ENCODE results near the gene CRYBG2.

CRYBG2 gene

GRCh38 chr1:26344147-26344920 is 9.6 kb downstream of the CRYBG2 start:
- Histone ChIP-seq H3K36me3 (replicated peaks; ENCODE audit: low read depth, low read length) (no peaks in the 10 kb centered on the region), H3K27ac (ENCODE audit: low read length) (no peak overlapping the region), H3K4me3 (ENCODE audit: low read length) (no peak overlapping the region), H3K79me2 (ENCODE audit: low read length) (no peaks in the 10 kb centered on the region), H3K4me2 (ENCODE audit: low read length) (no peak overlapping the region), H4K20me1 (ENCODE audit: insufficient read depth, low read length) (no peaks in the 10 kb centered on the region), H3K27me3 (ENCODE audit: low read depth, low read length) (0 out of 2 replicates have a peak, but pooled peaks cover 5% of the 10 kb centered on the region), H2AFZ (ENCODE audit: low read depth, low read length) (no peak overlapping the region), H3K4me1 (ENCODE audit: low read length) (no peaks in the 10 kb centered on the region), H3K9me3 (ENCODE audit: insufficient read depth, low read length) (no peaks in the 10 kb centered on the region), H3K9ac (ENCODE audit: low read length) (no peak overlapping the region)
- no peak for TF ChIP-seq CTCF (IDR thresholded peaks at IDR 0.05; ENCODE audit: low read depth, low read length)
- TF ChIP-seq EZH2phosphoT487 (IDR thresholded peaks at IDR 0.05; ENCODE audit: low read depth): no peak

GRCh38 chr1:26340047-26340481 is 13.9 kb downstream of the CRYBG2 start:
- peaks cover 3% of the 10 kb centered on the region; the same call in 1 of the 2 replicates for H3K4me1 ChIP-seq (ENCODE audit: low read length)
- 0 out of 2 replicates have a peak, but pooled peaks cover 5% of the 10 kb centered on the region for H3K27me3 ChIP-seq (ENCODE audit: low read depth, low read length)
- no peaks in the 10 kb centered on the region for H4K20me1 ChIP-seq (ENCODE audit: insufficient read depth, low read length)
- H3K79me2 ChIP-seq (ENCODE audit: low read length): no peaks in the 10 kb centered on the region
- H2AFZ ChIP-seq (ENCODE audit: low read depth, low read length): no peak overlapping the region
- H3K9ac ChIP-seq (ENCODE audit: low read length): no peak overlapping the region
- no peak overlapping the region for H3K27ac ChIP-seq (ENCODE audit: low read length)
- TF ChIP-seq EZH2phosphoT487 (IDR thresholded peaks at IDR 0.05; ENCODE audit: low read depth) (no peak), CTCF (IDR thresholded peaks at IDR 0.05; ENCODE audit: low read depth, low read length) (no peak)
- no peak overlapping the region for H3K4me2 ChIP-seq (ENCODE audit: low read length)
- H3K36me3 ChIP-seq (replicated peaks; ENCODE audit: low read depth, low read length): no peaks in the 10 kb centered on the region
- H3K9me3 ChIP-seq (ENCODE audit: insufficient read depth, low read length): no peaks in the 10 kb centered on the region
- H3K4me3 ChIP-seq (ENCODE audit: low read length): no peak overlapping the region

GRCh38 chr1:26338670-26339069 is 15.3 kb downstream of the CRYBG2 start:
- H2AFZ ChIP-seq (ENCODE audit: low read depth, low read length): no peak overlapping the region
- no peak for TF ChIP-seq CTCF (IDR thresholded peaks at IDR 0.05; ENCODE audit: low read depth, low read length)
- TF ChIP-seq EZH2phosphoT487 (IDR thresholded peaks at IDR 0.05; ENCODE audit: low read depth): no peak

GRCh38 chr1:26337625-26338024 is 16.3 kb downstream of the CRYBG2 start:
- H4K20me1 ChIP-seq (ENCODE audit: insufficient read depth, low read length): no peaks in the 10 kb centered on the region
- H3K4me3 ChIP-seq (ENCODE audit: low read length): no peak overlapping the region
- H3K36me3 ChIP-seq (replicated peaks; ENCODE audit: low read depth, low read length): no peaks in the 10 kb centered on the region
- H3K9ac ChIP-seq (ENCODE audit: low read length): no peak overlapping the region
- no peak overlapping the region for H3K27ac ChIP-seq (ENCODE audit: low read length)
- H3K79me2 ChIP-seq (ENCODE audit: low read length): no peaks in the 10 kb centered on the region
- H3K9me3 ChIP-seq (ENCODE audit: insufficient read depth, low read length): no peaks in the 10 kb centered on the region
- H2AFZ ChIP-seq (ENCODE audit: low read depth, low read length): no peak overlapping the region
- peaks cover 3% of the 10 kb centered on the region; the same call in 1 of the 2 replicates for H3K4me1 ChIP-seq (ENCODE audit: low read length)
- H3K27me3 ChIP-seq (ENCODE audit: low read depth, low read length): no peaks in the 10 kb centered on the region
- no peak for TF ChIP-seq EZH2phosphoT487 (IDR thresholded peaks at IDR 0.05; ENCODE audit: low read depth)
- H3K4me2 ChIP-seq (ENCODE audit: low read length): no peak overlapping the region

More at GRCh38 chr1:26338670-26339069, 15.3 kb downstream of the CRYBG2 start:
- Histone ChIP-seq H3K9me3 (ENCODE audit: insufficient read depth, low read length) (no peaks in the 10 kb centered on the region), H3K27me3 (ENCODE audit: low read depth, low read length) (0 out of 2 replicates have a peak, but pooled peaks cover 5% of the 10 kb centered on the region), H3K27ac (ENCODE audit: low read length) (no peak overlapping the region), H3K79me2 (ENCODE audit: low read length) (no peaks in the 10 kb centered on the region), H3K4me1 (ENCODE audit: low read length) (peaks cover 3% of the 10 kb centered on the region; the same call in 1 of the 2 replicates), H3K36me3 (replicated peaks; ENCODE audit: low read depth, low read length) (no peaks in the 10 kb centered on the region), H3K4me2 (ENCODE audit: low read length) (no peak overlapping the region), H3K9ac (ENCODE audit: low read length) (no peak overlapping the region), H4K20me1 (ENCODE audit: insufficient read depth, low read length) (no peaks in the 10 kb centered on the region), H3K4me3 (ENCODE audit: low read length) (no peak overlapping the region)

All from OCI-LY3 (cell line).